WTC11 (cell line): ENCODE data around the gene ADCK2. TPM values are rescaled to one million over a fixed set of nuclear protein-coding genes. Genes with fewer than 3 reads are reported as not detected.

Source experiments
- ATAC-seq: fragments of 200-7000 bp; cut with Tn5 transposase; 2 replicates; pipeline ENCODE4 v1.10.0; 2021; ENCODE audit warnings: mild to moderate bottlenecking, moderate library complexity
- CTCF ChIA-PET: fragments of 300-600 bp; sonication (Branson Sonifier 250); formaldehyde crosslinking; loops from one replicate; lab custom pipeline; 2021; ENCODE audit warnings: antibody characterized with exemption; lab: Charles Lee
- POLR2A ChIA-PET: fragments of 350-600 bp; sonication (Branson Sonifier 250); formaldehyde crosslinking; loops from one replicate; lab custom pipeline; 2021; ENCODE audit warnings: antibody characterized with exemption; lab: Charles Lee
- DNase-seq: peaks from one replicate; pipeline ENCODE4 v3.0.0; 2021; ENCODE audit warnings: low spot score
- H3K27ac Mint-ChIP-seq: 2 replicates; pipeline ENCODE4 v1.8.0; 2021; ENCODE audit warnings: mixed read lengths
- H3K27me3 Mint-ChIP-seq: 2 replicates; pipeline ENCODE4 v1.8.0; 2021; ENCODE audit warnings: low read depth, mild to moderate bottlenecking, moderate library complexity, mixed read lengths
- H3K36me3 Mint-ChIP-seq: 2 replicates; pipeline ENCODE4 v1.8.0; 2021; ENCODE audit warnings: mixed read lengths
- H3K4me1 Mint-ChIP-seq: 2 replicates; pipeline ENCODE4 v1.8.0; 2022; ENCODE audit warnings: mixed read lengths
- H3K4me3 Mint-ChIP-seq: 2 replicates; pipeline ENCODE4 v1.8.0; 2021; ENCODE audit warnings: mild to moderate bottlenecking, moderate library complexity, mixed read lengths
- H3K9me3 Mint-ChIP-seq: 2 replicates; pipeline ENCODE4 v1.8.0; 2021; ENCODE audit warnings: mixed read lengths
- ATF6 ChIP-seq: sonication (generic); formaldehyde crosslinking; IDR thresholded peaks from 2 replicates; pipeline ENCODE4 v1.8.1; 2023; ENCODE audit warnings: mild to moderate bottlenecking, missing genetic modification reagents
- CBFB ChIP-seq: sonication (generic); formaldehyde crosslinking; IDR thresholded peaks from 2 replicates; pipeline ENCODE4 v1.8.1; 2022; ENCODE audit warnings: mild to moderate bottlenecking, low read depth, missing genetic modification reagents
- CREM ChIP-seq: sonication (generic); formaldehyde crosslinking; IDR thresholded peaks from 2 replicates; pipeline ENCODE4 v1.8.1; 2022; ENCODE audit warnings: mild to moderate bottlenecking, missing genetic modification reagents, moderate library complexity
- CTCF ChIP-seq: fragments of 200-600 bp; IDR thresholded peaks from 2 replicates; pipeline ENCODE4 v1.8.0; 2022; ENCODE audit warnings: antibody characterized with exemption
- GRHL2 ChIP-seq: fragments of 250-450 bp; sonication (Bioruptor Pico); IDR thresholded peaks from 2 replicates; pipeline ENCODE4 v1.8.0; 2022; ENCODE audit warnings: mild to moderate bottlenecking, moderate library complexity; ENCODE audit not compliant: insufficient replicate concordance, severe bottlenecking
- IRF2 ChIP-seq: sonication (generic); formaldehyde crosslinking; IDR thresholded peaks from 2 replicates; pipeline ENCODE4 v1.8.0; 2022; ENCODE audit warnings: low read depth, missing genetic modification reagents, borderline replicate concordance
- JAZF1 ChIP-seq: fragments of 250-450 bp; sonication (Bioruptor Pico); IDR thresholded peaks from 2 replicates; pipeline ENCODE4 v1.9.0; 2021; ENCODE audit warnings: moderate library complexity, mild to moderate bottlenecking, inconsistent platforms
- MAX ChIP-seq: sonication (generic); formaldehyde crosslinking; IDR thresholded peaks from 2 replicates; pipeline ENCODE4 v1.8.0; 2022; ENCODE audit warnings: mild to moderate bottlenecking, missing genetic modification reagents
- NR1H2 ChIP-seq: sonication (generic); formaldehyde crosslinking; IDR thresholded peaks from 2 replicates; pipeline ENCODE4 v1.9.0; 2021; ENCODE audit warnings: mild to moderate bottlenecking, moderate library complexity, missing genetic modification reagents
- NR3C1 ChIP-seq: sonication (generic); formaldehyde crosslinking; conservative IDR thresholded peaks from 2 replicates; pipeline ENCODE4 v1.8.1; 2023; ENCODE audit warnings: low read depth, mild to moderate bottlenecking, missing genetic modification reagents
- PRRX2 ChIP-seq: fragments of 250-450 bp; sonication (Bioruptor Pico); IDR thresholded peaks from 2 replicates; pipeline ENCODE4 v1.8.0; 2021; ENCODE audit warnings: mild to moderate bottlenecking
- SMAD3 ChIP-seq: sonication (generic); formaldehyde crosslinking; IDR thresholded peaks from 2 replicates; pipeline ENCODE4 v1.8.0; 2022; ENCODE audit warnings: missing genetic modification reagents, mild to moderate bottlenecking, borderline replicate concordance
- STAT6 ChIP-seq: sonication (generic); formaldehyde crosslinking; conservative IDR thresholded peaks from 2 replicates; pipeline ENCODE4 v1.8.1; 2023; ENCODE audit warnings: mild to moderate bottlenecking, low read depth, missing genetic modification reagents, moderate library complexity
- ZBTB43 ChIP-seq: sonication (generic); formaldehyde crosslinking; IDR thresholded peaks from 2 replicates; pipeline ENCODE4 v1.8.1; 2023; ENCODE audit warnings: mild to moderate bottlenecking, missing genetic modification reagents
- ZNF263 ChIP-seq: sonication (generic); formaldehyde crosslinking; IDR thresholded peaks from 2 replicates; pipeline ENCODE4 v1.8.1; 2022; ENCODE audit warnings: low read depth, mild to moderate bottlenecking, moderate library complexity, missing genetic modification reagents
- ZNF317 ChIP-seq: sonication (generic); formaldehyde crosslinking; IDR thresholded peaks from 2 replicates; pipeline ENCODE4 v1.8.1; 2023; ENCODE audit warnings: low read depth, mild to moderate bottlenecking, moderate library complexity, missing genetic modification reagents, borderline replicate concordance
- ZNF423 ChIP-seq: fragments of 250-450 bp; sonication (Bioruptor Pico); IDR thresholded peaks from 2 replicates; pipeline ENCODE4 v2.1.2; 2022; ENCODE audit warnings: mild to moderate bottlenecking, moderate library complexity
- ZNF671 ChIP-seq: fragments of 250-450 bp; sonication (Bioruptor Pico); IDR thresholded peaks from 2 replicates; pipeline ENCODE4 v1.8.0; 2021; ENCODE audit warnings: mild to moderate bottlenecking
- total RNA-seq: library from RNA; stranded (reverse); gene quantifications from 3 replicates; pipeline ENCODE4 v1.2.3, GENCODE V29; 2021

Gene ADCK2
- total RNA-seq, 1 experiment from 2014 or later, result 12.7 TPM

GRCh38 chr7:140649556-140650205 is 23.1 kb upstream of the ADCK2 start (continued):
- TF ChIP-seq STAT6 (CRISPR knock-in tag) (no peak), CBFB (CRISPR knock-in tag) (no peak), JAZF1 (no peak), NR1H2 (CRISPR knock-in tag) (no peak), CREM (CRISPR knock-in tag) (no peak), ZNF263 (CRISPR knock-in tag) (no peak), SMAD3 (CRISPR knock-in tag) (no peak), MAX (CRISPR knock-in tag) (no peak)

GRCh38 chr7:140650367-140650766 is 22.4 kb upstream of the ADCK2 start:
- no peaks in the 10 kb centered on the region for H3K36me3 Mint-ChIP-seq
- no peak for DNase-seq
- H3K4me1 Mint-ChIP-seq, result peaks cover 12% of the 10 kb centered on the region
- no peak overlapping the region for H3K4me3 Mint-ChIP-seq
- POLR2A ChIA-PET, result no interaction called here
- no peak for ATAC-seq
- H3K27ac Mint-ChIP-seq, result no peak overlapping the region
- CTCF ChIA-PET, result no interaction called here
- TF ChIP-seq GRHL2 (CRISPR knock-in tag) (no peak), CBFB (CRISPR knock-in tag) (no peak), PRRX2 (CRISPR knock-in tag) (no peak), NR3C1 (CRISPR knock-in tag) (no peak), IRF2 (no peak), ZNF317 (no peak), ZBTB43 (no peak), ZNF671 (no peak), ZNF423 (CRISPR knock-in tag) (no peak)
- no peaks in the 10 kb centered on the region for H3K27me3 Mint-ChIP-seq
- no peaks in the 10 kb centered on the region for H3K9me3 Mint-ChIP-seq

GRCh38 chr7:140653319-140654108 is 19.2 kb upstream of the ADCK2 start:
- POLR2A ChIA-PET, result interaction anchor here (0.6 to 1.5 kb wide), 2 partner anchors 12 to 175 kb away, joined by 3 to 10 read pairs; partner anchors contain the start of gene DENND2A
- Mint-ChIP-seq H3K27ac (no peak overlapping the region), H3K4me1 (peaks cover 11% of the 10 kb centered on the region; the same call in 1 of the 2 replicates), H3K27me3 (no peaks in the 10 kb centered on the region), H3K36me3 (no peaks in the 10 kb centered on the region), H3K4me3 (no peak overlapping the region), H3K9me3 (peaks cover 3% of the 10 kb centered on the region; the same call in 1 of the 2 replicates)
- ATAC-seq (peak; percentile 90), DNase-seq (peak; percentile 66)
- CTCF ChIA-PET, result interaction anchor here (0.6 to 3.2 kb wide), 39 partner anchors 8 to 356 kb away, joined by 3 to 55 read pairs (median 4); partner anchors contain the start of genes ADCK2, DENND2A and NDUFB2
- peak; percentile 74 for TF ChIP-seq CTCF
- TF ChIP-seq ATF6 (CRISPR knock-in tag), result no peak
